Bronchial epithelial cell (primary cell): ENCODE results near the gene ARHGEF10L. TPM values are rescaled to one million over a fixed set of nuclear protein-coding genes. Genes with fewer than 3 reads are reported as not detected.

Source experiments
- DNase-seq: peaks from one replicate; pipeline ENCODE4 v3.0.0-alpha.2; 2010; ENCODE audit warnings: low read depth
- FAIRE-seq: peaks from 2 replicates; lab custom pipeline; 2011; peaks lifted over from hg19 to GRCh38; lab: Jason Lieb, UNC
- H3K27me3 ChIP-seq: 2 replicates; pipeline ENCODE4 v1.5.1; 2011; ENCODE audit warnings: low read length; ENCODE audit not compliant: control insufficient read depth, insufficient read depth
- H3K36me3 ChIP-seq: 2 replicates; pipeline ENCODE4 v1.5.1; 2011; ENCODE audit warnings: low read length; ENCODE audit not compliant: control insufficient read depth, insufficient read depth
- H3K4me3 ChIP-seq: 2 replicates; pipeline ENCODE4 v1.5.1; 2011; ENCODE audit warnings: mild to moderate bottlenecking, low read depth, low read length, control low read depth
- total RNA-seq: library from RNA; depleted of rRNA; stranded (reverse); fragments of >200 nt; gene quantifications from 2 replicates; pipeline ENCODE4 v1.2.1, GENCODE V29; 2014
- TF ChIP-seq, protein P1 (sequence below): IDR thresholded peaks from 2 replicates; pipeline ENCODE4 v1.5.1; 2011; ENCODE audit warnings: mild to moderate bottlenecking, moderate library complexity, low read length, control low read depth, inconsistent platforms; ENCODE audit not compliant: insufficient read depth, severe bottlenecking

ARHGEF10L gene
- total RNA-seq, 1 donor from 2014 or later: 6.3 TPM

- Histone ChIP-seq H3K36me3 (peaks cover 11% of the 10 kb centered on the region), H3K4me3 (no peak overlapping the region), H3K27me3 (no peaks in the 10 kb centered on the region)
- TF ChIP-seq, protein P1, sequence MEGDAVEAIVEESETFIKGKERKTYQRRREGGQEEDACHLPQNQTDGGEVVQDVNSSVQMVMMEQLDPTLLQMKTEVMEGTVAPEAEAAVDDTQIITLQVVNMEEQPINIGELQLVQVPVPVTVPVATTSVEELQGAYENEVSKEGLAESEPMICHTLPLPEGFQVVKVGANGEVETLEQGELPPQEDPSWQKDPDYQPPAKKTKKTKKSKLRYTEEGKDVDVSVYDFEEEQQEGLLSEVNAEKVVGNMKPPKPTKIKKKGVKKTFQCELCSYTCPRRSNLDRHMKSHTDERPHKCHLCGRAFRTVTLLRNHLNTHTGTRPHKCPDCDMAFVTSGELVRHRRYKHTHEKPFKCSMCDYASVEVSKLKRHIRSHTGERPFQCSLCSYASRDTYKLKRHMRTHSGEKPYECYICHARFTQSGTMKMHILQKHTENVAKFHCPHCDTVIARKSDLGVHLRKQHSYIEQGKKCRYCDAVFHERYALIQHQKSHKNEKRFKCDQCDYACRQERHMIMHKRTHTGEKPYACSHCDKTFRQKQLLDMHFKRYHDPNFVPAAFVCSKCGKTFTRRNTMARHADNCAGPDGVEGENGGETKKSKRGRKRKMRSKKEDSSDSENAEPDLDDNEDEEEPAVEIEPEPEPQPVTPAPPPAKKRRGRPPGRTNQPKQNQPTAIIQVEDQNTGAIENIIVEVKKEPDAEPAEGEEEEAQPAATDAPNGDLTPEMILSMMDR: no peak
- FAIRE-seq (no peak), DNase-seq (no peak)
Observed at GRCh38 chr1:17642943-17643342, 103.4 kb downstream of the ARHGEF10L start.

- Histone ChIP-seq H3K36me3 (peaks cover 7% of the 10 kb centered on the region), H3K27me3 (no peaks in the 10 kb centered on the region), H3K4me3 (no peak overlapping the region)
- DNase-seq: no peak
- TF ChIP-seq, protein P1: no peak
- FAIRE-seq: peak; percentile 40
Observed at GRCh38 chr1:17643861-17644703, 104.6 kb downstream of the ARHGEF10L start.

DNA sequence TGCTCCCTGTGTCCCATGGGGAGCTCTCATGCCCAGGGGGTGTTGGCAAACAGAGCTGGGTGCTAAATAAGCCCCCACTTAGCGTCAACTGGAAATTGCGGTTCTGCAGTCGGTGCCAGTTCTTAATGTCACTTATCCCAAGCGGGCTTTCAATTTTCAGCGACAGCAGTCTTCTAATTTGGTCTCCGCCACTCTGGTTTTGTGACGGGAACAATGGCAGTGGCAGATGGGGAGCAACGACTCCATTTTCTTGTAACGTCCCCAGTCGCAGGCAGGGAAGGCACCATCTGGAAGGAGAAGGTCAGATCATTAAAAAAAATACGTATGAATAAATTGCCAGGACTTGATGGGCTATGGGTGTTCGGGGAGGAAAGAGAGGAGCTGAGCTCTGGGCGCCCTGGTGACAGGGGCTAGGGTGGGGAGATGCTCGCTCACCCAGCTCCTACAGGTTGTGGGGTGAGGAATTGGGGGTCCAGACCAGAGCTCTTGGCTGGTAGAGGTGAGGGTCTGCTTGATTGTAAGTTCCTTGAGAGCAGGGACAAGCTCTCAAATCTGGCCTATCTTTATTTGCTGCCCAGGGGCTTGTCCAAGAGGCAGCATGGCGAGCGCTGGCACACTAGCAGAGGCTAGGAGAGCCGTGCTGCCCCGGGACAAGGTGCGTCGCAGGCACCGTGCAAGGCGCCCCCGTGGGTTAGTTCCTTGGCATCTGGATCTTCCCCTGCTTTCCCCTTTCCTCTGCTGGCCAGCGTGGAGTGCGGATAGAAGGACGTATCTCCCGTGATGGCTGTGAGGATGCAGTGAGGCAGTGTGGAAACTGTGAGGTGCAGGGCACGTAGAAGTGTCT is 105.8 kb downstream of the ARHGEF10L start:
- DNase-seq: no peak
- Histone ChIP-seq H3K27me3 (no peaks in the 10 kb centered on the region), H3K36me3 (peaks cover 4% of the 10 kb centered on the region), H3K4me3 (no peak overlapping the region)
- TF ChIP-seq, protein P1: no peak
- no peak for FAIRE-seq

GRCh38 chr1:17646444-17647280 is 107.2 kb downstream of the ARHGEF10L start:
- FAIRE-seq: peak; percentile 70

More at GRCh38 chr1:17646444-17647280, 107.2 kb downstream of the ARHGEF10L start:
- Histone ChIP-seq H3K27me3 (no peaks in the 10 kb centered on the region), H3K36me3 (peaks cover 4% of the 10 kb centered on the region), H3K4me3 (no peak overlapping the region)
- TF ChIP-seq, protein P1: no peak
- no peak for DNase-seq
